ENCODE measurements around the gene CLPTM1L.

CLPTM1L gene

DNA sequence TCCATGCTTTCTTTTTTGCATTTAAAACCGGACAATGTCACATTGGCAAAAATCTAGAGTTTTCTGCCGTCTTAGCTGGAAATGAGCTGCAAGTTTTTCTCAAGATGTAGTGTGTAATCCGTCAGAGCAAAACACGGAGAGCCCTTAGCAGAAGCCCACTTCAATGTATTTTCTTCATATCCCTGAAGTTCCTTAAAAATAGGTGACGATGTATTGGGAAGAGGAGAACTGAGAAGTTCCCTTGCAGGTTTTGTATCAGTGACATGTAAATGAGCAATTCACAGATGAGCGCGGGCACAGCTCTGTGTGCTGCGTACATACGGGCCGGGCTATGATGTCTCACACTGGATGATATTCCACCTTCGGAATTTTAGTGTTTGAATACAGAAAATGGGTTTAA lies 14.8 kb upstream of the CLPTM1L start:
- FAIRE-seq (no peak), DNase-seq (ENCODE audit: insufficient read length, low spot score) (no peak)
- TF ChIP-seq, protein P1, sequence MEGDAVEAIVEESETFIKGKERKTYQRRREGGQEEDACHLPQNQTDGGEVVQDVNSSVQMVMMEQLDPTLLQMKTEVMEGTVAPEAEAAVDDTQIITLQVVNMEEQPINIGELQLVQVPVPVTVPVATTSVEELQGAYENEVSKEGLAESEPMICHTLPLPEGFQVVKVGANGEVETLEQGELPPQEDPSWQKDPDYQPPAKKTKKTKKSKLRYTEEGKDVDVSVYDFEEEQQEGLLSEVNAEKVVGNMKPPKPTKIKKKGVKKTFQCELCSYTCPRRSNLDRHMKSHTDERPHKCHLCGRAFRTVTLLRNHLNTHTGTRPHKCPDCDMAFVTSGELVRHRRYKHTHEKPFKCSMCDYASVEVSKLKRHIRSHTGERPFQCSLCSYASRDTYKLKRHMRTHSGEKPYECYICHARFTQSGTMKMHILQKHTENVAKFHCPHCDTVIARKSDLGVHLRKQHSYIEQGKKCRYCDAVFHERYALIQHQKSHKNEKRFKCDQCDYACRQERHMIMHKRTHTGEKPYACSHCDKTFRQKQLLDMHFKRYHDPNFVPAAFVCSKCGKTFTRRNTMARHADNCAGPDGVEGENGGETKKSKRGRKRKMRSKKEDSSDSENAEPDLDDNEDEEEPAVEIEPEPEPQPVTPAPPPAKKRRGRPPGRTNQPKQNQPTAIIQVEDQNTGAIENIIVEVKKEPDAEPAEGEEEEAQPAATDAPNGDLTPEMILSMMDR (IDR thresholded peaks at IDR 0.05; ENCODE audit: insufficient read depth, missing control alignments): no peak

DNA sequence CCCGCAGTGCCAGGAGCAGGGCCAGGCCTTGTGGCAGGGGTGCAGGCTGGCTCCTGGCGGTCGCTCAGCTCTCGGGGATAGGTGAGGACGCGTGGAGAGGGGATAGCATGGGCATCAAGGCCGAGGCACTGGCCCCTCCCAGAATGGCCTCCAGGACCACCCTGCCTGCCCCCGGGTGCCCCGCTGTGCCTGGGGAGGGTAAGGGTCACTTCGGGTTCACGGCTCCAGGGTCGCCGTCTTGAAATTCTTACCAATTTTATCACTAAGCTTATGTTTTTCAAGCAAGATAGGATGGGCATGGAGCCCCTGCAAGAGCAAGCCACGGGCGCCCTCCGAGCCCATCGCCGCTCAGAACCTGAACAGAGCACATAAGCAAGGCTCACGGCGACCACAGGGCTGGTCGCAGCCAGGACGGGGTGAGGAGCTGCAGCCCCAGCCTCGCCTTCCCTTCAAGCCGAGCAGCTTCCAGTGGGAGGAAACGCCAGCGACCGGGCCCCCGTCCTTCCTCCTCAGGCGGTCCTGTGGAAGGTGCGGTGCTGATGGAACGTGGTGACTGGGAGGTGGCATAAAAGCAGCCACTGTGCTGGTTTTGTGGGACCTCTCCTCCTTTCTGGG lies 14.2 kb upstream of the CLPTM1L start:
- no peak for DNase-seq (ENCODE audit: insufficient read length, low spot score)
- no peak for FAIRE-seq
- TF ChIP-seq, protein P1 (IDR thresholded peaks at IDR 0.05; ENCODE audit: insufficient read depth, missing control alignments): no peak

DNA sequence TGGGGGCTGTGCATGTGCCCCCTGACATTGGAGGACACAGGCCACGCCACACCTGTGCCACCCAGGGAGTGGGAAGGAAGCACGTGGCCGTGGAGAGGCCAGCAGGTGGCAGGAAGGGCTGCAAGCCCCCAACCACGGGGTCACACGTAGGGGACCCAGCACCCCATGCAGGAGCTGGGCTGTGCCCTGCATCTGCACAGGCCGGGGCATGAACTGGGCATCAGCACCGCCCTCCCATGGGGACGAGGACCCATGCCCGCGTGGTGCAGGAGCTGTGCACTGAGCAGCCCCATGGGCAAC lies 13.8 kb upstream of the CLPTM1L start:
- TF ChIP-seq, protein P1 (IDR thresholded peaks at IDR 0.05; ENCODE audit: insufficient read depth, missing control alignments): no peak
- FAIRE-seq (no peak), DNase-seq (ENCODE audit: insufficient read length, low spot score) (no peak)

DNA sequence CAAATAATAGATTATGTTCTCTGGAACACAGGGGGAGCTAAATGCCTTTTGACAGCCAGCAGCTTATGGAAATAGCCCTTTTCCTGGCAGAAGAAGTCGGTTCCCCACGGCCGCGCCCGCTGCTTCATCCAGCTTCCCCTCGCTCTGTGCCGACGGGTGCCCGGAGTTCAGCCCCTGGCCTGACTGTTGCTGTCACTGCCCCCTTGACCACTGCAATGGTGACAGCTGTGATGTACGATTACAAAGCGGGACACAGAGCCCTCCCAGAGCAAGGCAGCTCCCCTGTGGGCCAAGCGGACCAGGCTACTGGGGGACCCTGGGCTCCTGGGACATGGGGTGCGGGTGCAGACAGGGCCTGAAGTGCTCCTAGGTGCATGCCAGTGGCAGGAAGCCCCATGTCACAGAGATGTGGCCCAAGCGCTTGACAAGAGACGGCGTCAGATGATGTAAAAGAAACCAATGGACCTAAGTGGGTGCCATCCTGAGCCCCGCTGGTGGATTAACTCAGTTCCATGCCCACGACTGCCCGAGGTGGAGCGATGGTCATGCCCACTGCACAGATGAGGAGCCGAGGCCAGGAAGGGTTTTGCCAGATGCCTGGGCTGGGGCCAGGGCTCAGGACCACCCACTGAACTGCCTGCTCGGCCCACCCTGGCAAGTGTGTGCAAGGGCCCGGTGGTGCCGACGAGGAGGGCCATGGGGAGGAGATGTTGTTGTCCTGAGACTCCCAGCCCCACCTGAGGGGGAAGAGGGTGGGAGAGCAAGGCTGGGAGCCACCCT lies 13.2 kb upstream of the CLPTM1L start:
- TF ChIP-seq, protein P1 (IDR thresholded peaks at IDR 0.05; ENCODE audit: insufficient read depth, missing control alignments): no peak
- FAIRE-seq (no peak), DNase-seq (ENCODE audit: insufficient read length, low spot score) (no peak)

DNA sequence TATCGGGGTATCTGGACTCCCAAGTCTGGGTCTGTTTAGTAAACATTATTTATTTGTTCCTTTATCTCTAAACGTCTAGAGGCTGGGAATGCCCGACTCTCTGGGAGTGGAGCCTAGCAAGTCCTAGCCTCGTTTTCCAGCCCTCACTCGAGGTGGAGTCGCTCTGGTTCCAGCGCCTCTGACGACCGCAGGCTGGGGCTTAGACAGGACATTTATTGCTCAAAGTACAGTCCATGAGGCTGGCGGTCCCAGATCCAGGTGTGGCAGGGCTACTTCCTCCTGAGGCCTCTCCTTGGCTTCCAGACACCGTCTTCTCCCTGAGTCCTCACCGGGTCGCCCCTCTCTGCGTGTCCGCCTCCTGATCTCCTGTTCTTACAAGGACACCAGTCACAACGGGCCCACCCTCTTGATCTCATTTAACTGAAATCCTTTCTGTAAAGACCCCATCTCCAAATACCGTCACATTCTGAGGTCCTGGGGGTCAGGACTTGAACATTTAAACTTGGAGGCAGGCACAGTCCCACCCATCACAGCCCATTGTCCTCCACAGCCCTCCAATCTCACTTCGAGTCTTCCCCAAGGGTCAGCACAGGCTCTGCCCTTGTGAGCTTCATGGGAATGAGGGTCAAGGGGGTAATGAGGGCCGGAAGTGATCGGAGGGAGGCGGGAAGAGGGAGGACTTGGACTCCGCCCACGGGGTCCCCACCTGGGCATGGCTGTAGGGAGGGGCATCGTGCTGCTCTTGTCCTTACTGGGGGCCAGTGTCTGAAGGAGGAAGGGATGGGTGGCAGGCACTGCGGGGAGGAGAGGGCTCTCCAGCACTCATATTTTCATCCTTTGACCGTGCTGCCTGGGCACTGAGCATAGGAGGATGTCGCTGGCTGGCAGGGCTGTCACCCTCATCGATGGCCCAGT lies 12.2 kb upstream of the CLPTM1L start:
- FAIRE-seq: no peak
- TF ChIP-seq, protein P1 (IDR thresholded peaks at IDR 0.05; ENCODE audit: insufficient read depth, missing control alignments): no peak
- DNase-seq (ENCODE audit: insufficient read length, low spot score): no peak

DNA sequence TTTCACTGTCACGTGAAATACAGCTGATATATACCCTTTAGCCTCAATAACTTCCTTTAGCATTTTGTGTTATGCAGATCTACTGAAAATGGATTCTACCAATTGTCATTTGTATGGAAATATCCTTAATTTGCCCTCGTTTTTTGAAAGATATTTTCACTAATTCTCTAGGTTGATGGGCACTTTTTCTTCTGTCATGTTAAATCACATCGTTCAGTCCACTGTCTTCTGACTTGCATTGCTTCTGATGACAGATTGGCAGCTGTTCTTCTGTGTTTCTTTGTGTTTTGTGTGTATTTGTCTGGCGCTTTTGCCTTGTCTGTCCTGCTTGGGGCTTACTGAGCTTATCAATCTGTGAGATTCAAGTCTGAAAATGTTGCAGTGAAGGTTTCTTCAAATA lies 9.7 kb upstream of the CLPTM1L start:
- TF ChIP-seq, protein P1 (IDR thresholded peaks at IDR 0.05; ENCODE audit: insufficient read depth, missing control alignments): no peak
- DNase-seq (ENCODE audit: insufficient read length, low spot score) (no peak), FAIRE-seq (no peak)
